Thoracic aorta (tissue), 2 donors: Measurements from ENCODE around the gene LRP2BP. TPM values are rescaled to one million over a fixed set of nuclear protein-coding genes. Genes with fewer than 3 reads are reported as not detected.
"Not testable (repeated sequence)": the region's sequence is repeated elsewhere in the genome, so short reads cannot be mapped to it uniquely, and the experiment has no call there.

ENCODE experiments used
- ATAC-seq: fragments of 150-250 bp; one replicate; pipeline ENCODE4 v1.8.0; 2017; ENCODE audit warnings: low read depth; ENCODE audit not compliant: insufficient number of reproducible peaks, low FRiP score
- DNase-seq: peaks from one replicate; pipeline ENCODE4 v3.0.0-alpha.2; 2020; ENCODE audit warnings: low spot score
- H3K27ac ChIP-seq, 2 donors: fragments of 200-600 bp; sonication (generic); 1 replicate in 1 of 2; 2 replicates in 1 of 2; pipeline ENCODE4 v1.5.1; 2016; ENCODE audit warnings: mild to moderate bottlenecking in 2 of 2, moderate library complexity in 2 of 2
- H3K27me3 ChIP-seq: fragments of 200-600 bp; sonication (generic); replicated peaks from 2 replicates; pipeline ENCODE4 v1.6.0; 2016; ENCODE audit warnings: mild to moderate bottlenecking; ENCODE audit not compliant: insufficient read depth
- H3K36me3 ChIP-seq: fragments of 200-600 bp; sonication (generic); one replicate; pipeline ENCODE4 v1.5.1; 2016
- H3K4me1 ChIP-seq, 2 donors: fragments of 200-600 bp; sonication (generic); 1 replicate in 1 of 2; 2 replicates in 1 of 2; pipeline versions ENCODE4 v1.5.1 to v1.6.0; 2016; ENCODE audit warnings: low read depth in 2 of 2, mild to moderate bottlenecking in 1 of 2; ENCODE audit not compliant: control insufficient read depth in 1 of 2
- H3K4me3 ChIP-seq: fragments of 200-600 bp; sonication (generic); 2 replicates; pipeline ENCODE4 v1.5.1; 2016; ENCODE audit warnings: mild to moderate bottlenecking
- H3K9me3 ChIP-seq: fragments of 200-600 bp; sonication (generic); 2 replicates; pipeline ENCODE4 v1.5.1; 2016
- total RNA-seq, 2 donors: library from RNA; depleted of rRNA; stranded (reverse); fragments of >200 nt; gene quantifications; one replicate each; pipeline versions ENCODE4 v1.1.0 to v1.2.3, GENCODE V29; 2016
- TF ChIP-seq, protein P1 (sequence below): fragments of 200-600 bp; sonication (generic); IDR thresholded peaks from one replicate; pipeline ENCODE4 v1.5.1; 2019; ENCODE audit warnings: antibody characterized with exemption

LRP2BP gene
- total RNA-seq, 2 donors from 2014 or later = 4.4 to 7.6 TPM

- no peak for ATAC-seq
- no peak overlapping the region for H3K4me3 ChIP-seq
- no peaks in the 10 kb centered on the region for H3K9me3 ChIP-seq
- H3K27me3 ChIP-seq = no peaks in the 10 kb centered on the region
- H3K36me3 ChIP-seq = peaks cover 2% of the 10 kb centered on the region
- peaks cover 0 to 6% of the 10 kb centered on the region in 2 donors for H3K4me1 ChIP-seq
- H3K27ac ChIP-seq = no peak overlapping the region
- TF ChIP-seq, protein P1, sequence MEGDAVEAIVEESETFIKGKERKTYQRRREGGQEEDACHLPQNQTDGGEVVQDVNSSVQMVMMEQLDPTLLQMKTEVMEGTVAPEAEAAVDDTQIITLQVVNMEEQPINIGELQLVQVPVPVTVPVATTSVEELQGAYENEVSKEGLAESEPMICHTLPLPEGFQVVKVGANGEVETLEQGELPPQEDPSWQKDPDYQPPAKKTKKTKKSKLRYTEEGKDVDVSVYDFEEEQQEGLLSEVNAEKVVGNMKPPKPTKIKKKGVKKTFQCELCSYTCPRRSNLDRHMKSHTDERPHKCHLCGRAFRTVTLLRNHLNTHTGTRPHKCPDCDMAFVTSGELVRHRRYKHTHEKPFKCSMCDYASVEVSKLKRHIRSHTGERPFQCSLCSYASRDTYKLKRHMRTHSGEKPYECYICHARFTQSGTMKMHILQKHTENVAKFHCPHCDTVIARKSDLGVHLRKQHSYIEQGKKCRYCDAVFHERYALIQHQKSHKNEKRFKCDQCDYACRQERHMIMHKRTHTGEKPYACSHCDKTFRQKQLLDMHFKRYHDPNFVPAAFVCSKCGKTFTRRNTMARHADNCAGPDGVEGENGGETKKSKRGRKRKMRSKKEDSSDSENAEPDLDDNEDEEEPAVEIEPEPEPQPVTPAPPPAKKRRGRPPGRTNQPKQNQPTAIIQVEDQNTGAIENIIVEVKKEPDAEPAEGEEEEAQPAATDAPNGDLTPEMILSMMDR = no peak
- DNase-seq = no peak
Measured at GRCh38 chr4:185335579-185335978, 60.1 kb downstream of the LRP2BP start.

GRCh38 chr4:185334326-185334725 is 61.4 kb downstream of the LRP2BP start:
- no peak for ATAC-seq
- Histone ChIP-seq H3K4me1 (peaks cover 0 to 6% of the 10 kb centered on the region in 2 donors), H3K27ac (peak overlapping the region in 1 of 2 donors; percentile 41), H3K36me3 (peaks cover 2% of the 10 kb centered on the region), H3K27me3 (no peaks in the 10 kb centered on the region), H3K9me3 (no peaks in the 10 kb centered on the region), H3K4me3 (no peak overlapping the region)
- TF ChIP-seq, protein P1 = no peak
- no peak for DNase-seq

DNA sequence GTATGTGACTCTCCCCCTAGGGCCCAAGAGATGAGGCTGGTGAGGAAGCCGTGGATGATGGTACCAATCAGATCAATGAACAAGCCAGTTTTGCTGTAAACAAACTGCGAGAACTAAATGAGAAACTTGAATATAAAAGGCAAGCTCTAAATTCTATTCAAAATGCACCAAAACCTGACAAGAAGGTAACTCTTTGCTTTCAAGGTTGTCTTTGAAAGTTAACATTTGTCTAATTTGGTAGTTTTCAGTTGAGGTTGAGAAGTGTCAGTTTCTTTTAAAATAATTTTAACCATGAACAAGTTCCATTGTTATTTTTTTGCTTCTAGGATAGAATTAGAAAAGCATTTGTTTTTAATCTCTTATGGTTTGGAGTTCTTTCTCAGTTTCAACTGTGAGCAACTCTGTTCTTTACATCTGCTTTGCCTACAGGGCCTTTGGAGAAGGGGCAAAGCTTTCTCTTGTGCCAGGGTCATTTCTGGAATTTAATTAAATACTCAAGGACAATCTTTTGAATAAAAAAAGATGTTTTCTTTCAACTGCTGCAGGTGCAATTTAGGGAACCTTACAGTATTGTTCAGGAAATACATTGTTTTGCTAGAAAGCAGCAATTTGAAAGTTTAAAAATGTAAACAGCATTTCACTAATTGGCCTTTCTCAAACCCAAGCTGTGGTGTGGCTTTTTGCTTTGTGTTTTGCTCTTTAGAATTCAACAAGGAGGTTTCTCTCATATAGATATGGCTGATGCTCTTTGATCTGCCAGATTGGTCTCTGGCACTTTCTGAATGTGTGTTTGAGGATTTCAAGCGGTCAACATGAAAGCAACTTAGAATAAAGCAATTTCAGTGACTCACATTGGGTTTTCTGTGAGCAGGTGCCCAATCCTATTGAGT is 62.9 kb downstream of the LRP2BP start:
- Histone ChIP-seq H3K9me3 (no peaks in the 10 kb centered on the region), H3K27ac (no peak overlapping the region), H3K4me1 (peaks cover 0 to 6% of the 10 kb centered on the region in 2 donors), H3K4me3 (no peak overlapping the region), H3K36me3 (peaks cover 2% of the 10 kb centered on the region), H3K27me3 (no peaks in the 10 kb centered on the region)
- TF ChIP-seq, protein P1 = no peak
- no peak for ATAC-seq
- no peak for DNase-seq

- not testable (repeated sequence) for H3K4me1 ChIP-seq, DNase-seq, H3K4me3 ChIP-seq, H3K36me3 ChIP-seq, H3K27me3 ChIP-seq, ATAC-seq, H3K9me3 ChIP-seq, H3K27ac ChIP-seq
Measured at GRCh38 chr4:185329879-185330510, 65.7 kb downstream of the LRP2BP start.

- TF ChIP-seq, protein P1 = no peak
- DNase-seq (no peak), ATAC-seq (no peak)
- H3K4me3 ChIP-seq = no peak overlapping the region
- H3K4me1 ChIP-seq = no peaks in the 10 kb centered on the region
- H3K27ac ChIP-seq = no peak overlapping the region
- H3K27me3 ChIP-seq = no peaks in the 10 kb centered on the region
- no peaks in the 10 kb centered on the region for H3K9me3 ChIP-seq
- H3K36me3 ChIP-seq = peaks cover 2% of the 10 kb centered on the region
Measured at GRCh38 chr4:185328586-185328985, 67.1 kb downstream of the LRP2BP start.

DNA sequence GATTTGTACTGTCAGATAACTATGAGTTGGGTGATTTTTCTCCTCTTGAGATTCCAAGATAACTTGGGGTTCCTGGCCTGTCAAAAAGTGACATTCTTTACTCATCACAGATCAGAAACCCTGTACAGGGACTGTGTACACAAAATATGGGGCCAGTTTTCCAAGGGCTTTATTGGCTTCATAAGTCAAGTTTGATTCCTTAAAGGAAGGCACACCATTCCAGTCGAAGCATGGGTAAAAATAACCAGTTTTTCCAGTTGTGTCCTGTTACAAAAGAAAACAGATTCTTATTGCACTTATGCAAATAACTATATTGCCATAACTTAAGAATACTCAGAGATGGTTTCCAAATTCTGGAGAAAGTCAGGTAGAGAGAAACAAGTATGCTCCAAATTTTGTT is 70.0 kb downstream of the LRP2BP start:
- not testable (repeated sequence) for ATAC-seq, H3K27ac ChIP-seq, H3K27me3 ChIP-seq, DNase-seq, H3K36me3 ChIP-seq, H3K9me3 ChIP-seq, H3K4me3 ChIP-seq, H3K4me1 ChIP-seq

GRCh38 chr4:185324361-185324760 is 71.4 kb downstream of the LRP2BP start:
- not testable (repeated sequence) for H3K27me3 ChIP-seq, H3K27ac ChIP-seq, H3K4me3 ChIP-seq, H3K36me3 ChIP-seq, DNase-seq, H3K4me1 ChIP-seq, H3K9me3 ChIP-seq, ATAC-seq
